Liver (tissue), 9 donors: ENCODE measurements around the gene NDUFB11. TPM values are rescaled to one million over a fixed set of nuclear protein-coding genes. Genes with fewer than 3 reads are reported as not detected.

ENCODE experiments used
- DNase-seq: peaks from one replicate; pipeline ENCODE4 v3.0.0-alpha.2; 2017; ENCODE audit warnings: low spot score
- H3K27ac ChIP-seq, 2 donors: one replicate each; pipeline ENCODE4 v1.7.0; 2013; ENCODE audit warnings: inconsistent platforms in 2 of 2, low read length in 2 of 2, control low read depth in 1 of 2, low read depth in 1 of 2, mild to moderate bottlenecking in 1 of 2
- H3K27me3 ChIP-seq, 4 donors: one replicate each; pipeline versions ENCODE4 v1.6.1 to v1.7.0; 2013; ENCODE audit warnings: low read length in 3 of 4, inconsistent platforms in 1 of 4, mild to moderate bottlenecking in 1 of 4, moderate library complexity in 1 of 4; ENCODE audit not compliant: control insufficient read depth in 4 of 4, insufficient read depth in 4 of 4
- H3K36me3 ChIP-seq, 4 donors: one replicate each; pipeline versions ENCODE4 v1.6.1 to v1.7.0; 2013; ENCODE audit warnings: low read length in 3 of 4, mild to moderate bottlenecking in 3 of 4, low read depth in 1 of 4, moderate library complexity in 1 of 4; ENCODE audit not compliant: control insufficient read depth in 4 of 4, insufficient read depth in 3 of 4
- H3K4me1 ChIP-seq, 4 donors: one replicate each; pipeline versions ENCODE4 v1.6.1 to v1.7.0; 2013; ENCODE audit warnings: low read length in 3 of 4, mild to moderate bottlenecking in 3 of 4, moderate library complexity in 1 of 4; ENCODE audit not compliant: control insufficient read depth in 4 of 4, insufficient read depth in 4 of 4
- H3K4me3 ChIP-seq, 3 donors: one replicate each; pipeline versions ENCODE4 v1.6.1 to v1.7.0; 2013; ENCODE audit warnings: low read length in 3 of 3, control low read depth in 1 of 3, low read depth in 1 of 3, mild to moderate bottlenecking in 1 of 3
- H3K9ac ChIP-seq, 2 donors: one replicate each; pipeline ENCODE4 v1.7.0; 2013; ENCODE audit warnings: low read length in 2 of 2, mild to moderate bottlenecking in 2 of 2, moderate library complexity in 2 of 2, control low read depth in 1 of 2, low read depth in 1 of 2
- H3K9me3 ChIP-seq, 4 donors: one replicate each; pipeline versions ENCODE4 v1.6.1 to v1.7.0; 2013; ENCODE audit warnings: low read length in 3 of 4; ENCODE audit not compliant: control insufficient read depth in 4 of 4
- ATF3 ChIP-seq: IDR thresholded peaks from 2 replicates; pipeline ENCODE4 v1.6.1; 2016; ENCODE audit warnings: antibody characterized with exemption
- CTCF ChIP-seq: fragments of 150-350 bp; IDR thresholded peaks from 2 replicates; pipeline ENCODE4 v1.5.1; 2017; ENCODE audit warnings: improper control_type of control experiment, low read depth, low read length; ENCODE audit not compliant: missing input control
- EGR1 ChIP-seq, 2 donors: IDR thresholded peaks; 2 replicates each; pipeline ENCODE4 v1.6.1; 2016 to 2018; ENCODE audit warnings: antibody characterized with exemption in 2 of 2, low read depth in 2 of 2
- FOXA1 ChIP-seq: IDR thresholded peaks from 2 replicates; pipeline ENCODE4 v1.6.1; 2016; ENCODE audit warnings: antibody characterized with exemption
- FOXA2 ChIP-seq: IDR thresholded peaks from 2 replicates; pipeline ENCODE4 v1.6.1; 2016; ENCODE audit warnings: antibody characterized with exemption
- GABPA ChIP-seq, 2 donors: IDR thresholded peaks in 1 of 2; conservative IDR thresholded peaks in 1 of 2; 2 replicates each; pipeline ENCODE4 v1.6.1; 2016; ENCODE audit warnings: antibody characterized with exemption in 2 of 2, mild to moderate bottlenecking in 1 of 2, moderate library complexity in 1 of 2
- HNF4A ChIP-seq, 2 donors: conservative IDR thresholded peaks; 2 replicates each; pipeline ENCODE4 v1.6.1; 2016; ENCODE audit warnings: antibody characterized with exemption in 2 of 2, mild to moderate bottlenecking in 2 of 2
- HNF4G ChIP-seq: IDR thresholded peaks from 2 replicates; pipeline ENCODE4 v1.6.1; 2016; ENCODE audit warnings: antibody characterized with exemption
- JUND ChIP-seq, 2 donors: IDR thresholded peaks; 2 replicates each; pipeline ENCODE4 v1.6.1; 2016; ENCODE audit warnings: antibody characterized with exemption in 2 of 2
- NR2F2 ChIP-seq: IDR thresholded peaks from 2 replicates; pipeline ENCODE4 v1.6.1; 2016; ENCODE audit warnings: antibody characterized with exemption
- RAD21 ChIP-seq, 2 donors: IDR thresholded peaks; 2 replicates each; pipeline ENCODE4 v1.6.1; 2016; ENCODE audit warnings: antibody characterized with exemption in 2 of 2, mild to moderate bottlenecking in 2 of 2
- REST ChIP-seq: IDR thresholded peaks from 2 replicates; pipeline ENCODE4 v1.6.1; 2016; ENCODE audit warnings: antibody characterized with exemption, mild to moderate bottlenecking
- RXRA ChIP-seq, 2 donors: IDR thresholded peaks; 2 replicates each; pipeline ENCODE4 v1.6.1; 2017 to 2018; ENCODE audit warnings: antibody characterized with exemption in 2 of 2, mild to moderate bottlenecking in 1 of 2
- SP1 ChIP-seq: IDR thresholded peaks from 2 replicates; pipeline ENCODE4 v1.6.1; 2018; ENCODE audit warnings: antibody characterized with exemption, mild to moderate bottlenecking
- TAF1 ChIP-seq: conservative IDR thresholded peaks from 2 replicates; pipeline ENCODE4 v1.6.1; 2016; ENCODE audit warnings: antibody characterized with exemption, mild to moderate bottlenecking
- YY1 ChIP-seq: IDR thresholded peaks from 2 replicates; pipeline ENCODE4 v1.6.1; 2016; ENCODE audit warnings: antibody characterized with exemption, mild to moderate bottlenecking
- WGBS: extraction: QIAGEN DNeasy Blood & Tissue Kit; methylation state at CpG from one replicate; pipeline ENCODE4 v1.1.7; 2013; 5-methylcytosine and 5-hydroxymethylcytosine counted together
- polyA plus RNA-seq, 2 donors: library from polyadenylated mRNA; stranded (reverse) in 1 of 2; unstranded in 1 of 2; fragments of 200-250 nt in 1 of 2; fragments of >200 nt in 1 of 2; fragmentation: Nextera tagmentation in 1 of 2; extraction: Ambion mirVana in 1 of 2; gene quantifications; one replicate each; pipeline versions ENCODE4 v1.2.1 to v1.2.3, GENCODE V29; 2013 to 2015
- total RNA-seq, 2 donors: library from RNA; depleted of rRNA; stranded (reverse); fragments of >200 nt; gene quantifications; one replicate each; pipeline ENCODE4 v1.2.3, GENCODE V29; 2014
- TF ChIP-seq, protein P1 (sequence below): IDR thresholded peaks from 2 replicates; pipeline ENCODE4 v1.6.1; 2016; ENCODE audit warnings: antibody characterized with exemption
- TF ChIP-seq, protein P2 (sequence below): IDR thresholded peaks from 2 replicates; pipeline ENCODE4 v1.6.1; 2016; ENCODE audit warnings: antibody characterized with exemption
- donor health status: healthy.
- donor health status: healthy.
- donor health status: healthy.
- donor health status: healthy.
- donor health status: healthy.

The NDUFB11 gene
- total and polyA plus RNA-seq, 4 donors, result 23.6 to 127 (median 66.5) TPM

DNA sequence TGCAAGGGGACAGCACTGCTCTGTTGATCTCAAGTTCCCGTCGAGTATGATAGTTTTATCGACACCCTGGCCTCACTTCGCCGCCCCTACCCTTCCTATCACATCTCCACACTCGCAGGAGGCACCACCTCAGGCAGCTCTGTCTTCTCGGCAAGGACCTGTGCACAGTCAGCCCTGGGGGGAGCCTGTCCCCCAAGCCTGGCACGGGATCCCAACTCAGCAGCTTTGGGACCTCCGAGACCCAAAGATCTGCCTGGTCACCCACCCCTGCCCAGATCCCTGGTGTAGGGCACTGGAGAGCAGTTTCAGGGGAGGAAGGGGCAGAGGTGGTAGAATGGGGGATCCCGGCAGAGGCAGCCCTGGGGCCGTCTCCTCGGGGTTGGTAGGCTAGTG, 31.1 kb upstream of the NDUFB11 start:
- Histone ChIP-seq H3K27me3 (no peaks in the 10 kb centered on the region), H3K9ac (no peak overlapping the region), H3K27ac (no peak overlapping the region), H3K36me3 (peaks cover 11 to 58% (median 15%) of the 10 kb centered on the region in 4 donors), H3K9me3 (no peaks in the 10 kb centered on the region), H3K4me3 (no peak overlapping the region), H3K4me1 (no peaks in the 10 kb centered on the region)
- WGBS, result 95% methylated on average over 12 of the region's 12 CpGs
- no peak for TF ChIP-seq RXRA (IDR thresholded peaks at IDR 0.05)
- TF ChIP-seq SP1, result no peak
- TF ChIP-seq, protein P1, sequence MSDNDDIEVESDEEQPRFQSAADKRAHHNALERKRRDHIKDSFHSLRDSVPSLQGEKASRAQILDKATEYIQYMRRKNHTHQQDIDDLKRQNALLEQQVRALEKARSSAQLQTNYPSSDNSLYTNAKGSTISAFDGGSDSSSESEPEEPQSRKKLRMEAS, result no peak
- TF ChIP-seq HNF4A (conservative IDR thresholded peaks at IDR 0.05), result no peak
- no peak for TF ChIP-seq TAF1
- no peak for TF ChIP-seq ATF3
- TF ChIP-seq CTCF, result no peak
- no peak for TF ChIP-seq FOXA1
- no peak for TF ChIP-seq FOXA2
- TF ChIP-seq NR2F2, result no peak
- no peak for TF ChIP-seq REST
- TF ChIP-seq YY1, result no peak
- TF ChIP-seq, protein P2, sequence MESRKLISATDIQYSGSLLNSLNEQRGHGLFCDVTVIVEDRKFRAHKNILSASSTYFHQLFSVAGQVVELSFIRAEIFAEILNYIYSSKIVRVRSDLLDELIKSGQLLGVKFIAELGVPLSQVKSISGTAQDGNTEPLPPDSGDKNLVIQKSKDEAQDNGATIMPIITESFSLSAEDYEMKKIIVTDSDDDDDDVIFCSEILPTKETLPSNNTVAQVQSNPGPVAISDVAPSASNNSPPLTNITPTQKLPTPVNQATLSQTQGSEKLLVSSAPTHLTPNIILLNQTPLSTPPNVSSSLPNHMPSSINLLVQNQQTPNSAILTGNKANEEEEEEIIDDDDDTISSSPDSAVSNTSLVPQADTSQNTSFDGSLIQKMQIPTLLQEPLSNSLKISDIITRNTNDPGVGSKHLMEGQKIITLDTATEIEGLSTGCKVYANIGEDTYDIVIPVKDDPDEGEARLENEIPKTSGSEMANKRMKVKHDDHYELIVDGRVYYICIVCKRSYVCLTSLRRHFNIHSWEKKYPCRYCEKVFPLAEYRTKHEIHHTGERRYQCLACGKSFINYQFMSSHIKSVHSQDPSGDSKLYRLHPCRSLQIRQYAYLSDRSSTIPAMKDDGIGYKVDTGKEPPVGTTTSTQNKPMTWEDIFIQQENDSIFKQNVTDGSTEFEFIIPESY, result no peak
- TF ChIP-seq JUND (IDR thresholded peaks at IDR 0.05), result no peak
- no peak for TF ChIP-seq RAD21 (IDR thresholded peaks at IDR 0.05)
- TF ChIP-seq HNF4G, result no peak
- no peak for TF ChIP-seq EGR1 (IDR thresholded peaks at IDR 0.05; ENCODE audit: low read depth in 2 of 2)
- TF ChIP-seq GABPA (IDR thresholded peaks at IDR 0.05 in 1 of 2, conservative IDR thresholded peaks at IDR 0.05 in 1 of 2), result no peak
- no peak for DNase-seq
